Measurements from ENCODE around the gene SLC2A10. TPM values are rescaled to one million over a fixed set of nuclear protein-coding genes. Genes with fewer than 3 reads are reported as not detected.

Gene SLC2A10
- total RNA-seq, 1 donor from 2014 or later, result 19.4 TPM

DNA sequence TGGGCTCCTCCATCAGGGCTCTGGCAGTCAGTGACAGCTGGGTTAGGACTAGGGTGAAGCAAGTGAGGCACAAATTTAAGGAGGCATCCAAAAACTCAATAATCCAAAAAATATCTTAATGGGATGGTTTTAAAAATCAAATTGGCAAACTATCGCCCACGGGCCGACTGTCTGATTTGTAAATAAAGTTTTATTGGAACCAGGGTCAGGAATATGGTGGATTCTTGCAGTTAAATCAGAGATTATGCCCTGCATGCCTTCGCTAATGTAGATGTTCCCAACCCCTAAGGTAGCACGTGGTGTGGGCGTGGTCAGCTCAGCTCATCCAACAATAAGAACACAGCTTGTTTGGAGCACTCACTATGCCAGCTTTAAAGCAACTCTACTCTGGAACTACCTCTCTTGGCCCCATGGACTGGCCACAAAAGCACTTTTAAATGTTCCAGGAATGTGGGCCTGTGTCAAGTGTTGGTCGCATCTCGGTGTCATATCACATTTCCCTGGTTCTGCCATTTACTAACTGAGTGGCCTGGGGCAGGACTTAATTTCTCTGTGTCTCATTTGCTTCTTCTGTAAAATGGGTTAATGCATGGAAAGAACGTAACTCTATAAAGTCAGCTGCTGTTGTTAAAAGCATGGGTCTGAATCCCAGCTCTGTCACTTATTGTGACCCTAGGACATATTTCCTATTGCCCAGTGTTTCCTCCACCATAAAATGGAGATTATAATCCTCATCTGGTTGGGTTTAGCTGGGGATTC lies 27.2 kb upstream of the SLC2A10 start:
- Mint-ChIP-seq H3K36me3 (ENCODE audit: low read depth, unreplicated experiment) (peaks cover 10% of the 10 kb centered on the region), H3K27ac (ENCODE audit: unreplicated experiment) (no peak overlapping the region), H3K9me3 (ENCODE audit: unreplicated experiment) (no peaks in the 10 kb centered on the region), H3K4me1 (ENCODE audit: unreplicated experiment) (peaks cover 29% of the 10 kb centered on the region), H3K27me3 (ENCODE audit: unreplicated experiment) (no peaks in the 10 kb centered on the region), H3K4me3 (ENCODE audit: unreplicated experiment) (no peak overlapping the region)
- no peak for DNase-seq (ENCODE audit: low spot score)
- TF ChIP-seq, protein P1, sequence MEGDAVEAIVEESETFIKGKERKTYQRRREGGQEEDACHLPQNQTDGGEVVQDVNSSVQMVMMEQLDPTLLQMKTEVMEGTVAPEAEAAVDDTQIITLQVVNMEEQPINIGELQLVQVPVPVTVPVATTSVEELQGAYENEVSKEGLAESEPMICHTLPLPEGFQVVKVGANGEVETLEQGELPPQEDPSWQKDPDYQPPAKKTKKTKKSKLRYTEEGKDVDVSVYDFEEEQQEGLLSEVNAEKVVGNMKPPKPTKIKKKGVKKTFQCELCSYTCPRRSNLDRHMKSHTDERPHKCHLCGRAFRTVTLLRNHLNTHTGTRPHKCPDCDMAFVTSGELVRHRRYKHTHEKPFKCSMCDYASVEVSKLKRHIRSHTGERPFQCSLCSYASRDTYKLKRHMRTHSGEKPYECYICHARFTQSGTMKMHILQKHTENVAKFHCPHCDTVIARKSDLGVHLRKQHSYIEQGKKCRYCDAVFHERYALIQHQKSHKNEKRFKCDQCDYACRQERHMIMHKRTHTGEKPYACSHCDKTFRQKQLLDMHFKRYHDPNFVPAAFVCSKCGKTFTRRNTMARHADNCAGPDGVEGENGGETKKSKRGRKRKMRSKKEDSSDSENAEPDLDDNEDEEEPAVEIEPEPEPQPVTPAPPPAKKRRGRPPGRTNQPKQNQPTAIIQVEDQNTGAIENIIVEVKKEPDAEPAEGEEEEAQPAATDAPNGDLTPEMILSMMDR (IDR thresholded peaks at IDR 0.05; ENCODE audit: unreplicated experiment), result no peak

DNA sequence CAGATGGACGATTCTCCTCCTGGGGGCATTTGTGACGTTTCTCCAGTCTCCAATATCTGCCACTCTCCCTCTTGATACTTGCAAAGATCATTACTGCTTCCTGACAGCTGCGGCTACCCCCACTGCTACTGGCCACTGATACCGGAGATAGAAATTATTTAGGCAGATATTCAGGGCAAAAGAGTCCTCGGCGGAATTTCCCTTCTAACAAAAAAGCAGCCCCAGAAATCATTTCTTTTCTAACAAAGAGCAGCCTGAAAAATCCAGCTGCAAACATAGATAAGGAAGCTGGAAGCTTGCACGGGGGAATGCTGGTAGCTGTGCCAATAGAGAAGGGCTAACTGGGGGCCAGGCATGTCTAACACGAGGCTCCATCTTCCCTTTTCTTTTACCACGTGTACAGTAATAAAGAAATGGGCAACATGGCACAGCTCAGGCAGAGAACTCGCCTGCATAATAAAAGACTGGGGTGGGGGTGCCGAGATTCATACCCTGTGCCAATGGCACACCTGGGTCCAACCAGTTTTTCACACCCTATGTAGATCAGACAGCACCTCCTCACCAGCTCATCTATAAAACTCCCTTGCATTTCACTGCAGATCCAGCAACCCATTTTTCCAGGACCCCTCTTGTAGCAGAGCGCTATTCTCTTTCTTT lies 26.3 kb upstream of the SLC2A10 start:
- Mint-ChIP-seq H3K9me3 (ENCODE audit: unreplicated experiment) (no peaks in the 10 kb centered on the region), H3K4me1 (ENCODE audit: unreplicated experiment) (peaks cover 32% of the 10 kb centered on the region), H3K4me3 (ENCODE audit: unreplicated experiment) (peak overlapping the region; percentile 11), H3K36me3 (ENCODE audit: low read depth, unreplicated experiment) (peaks cover 10% of the 10 kb centered on the region), H3K27me3 (ENCODE audit: unreplicated experiment) (no peaks in the 10 kb centered on the region), H3K27ac (ENCODE audit: unreplicated experiment) (peak overlapping the region; percentile 50)
- TF ChIP-seq, protein P1 (IDR thresholded peaks at IDR 0.05; ENCODE audit: unreplicated experiment), result no peak
- no peak for DNase-seq (ENCODE audit: low spot score)

DNA sequence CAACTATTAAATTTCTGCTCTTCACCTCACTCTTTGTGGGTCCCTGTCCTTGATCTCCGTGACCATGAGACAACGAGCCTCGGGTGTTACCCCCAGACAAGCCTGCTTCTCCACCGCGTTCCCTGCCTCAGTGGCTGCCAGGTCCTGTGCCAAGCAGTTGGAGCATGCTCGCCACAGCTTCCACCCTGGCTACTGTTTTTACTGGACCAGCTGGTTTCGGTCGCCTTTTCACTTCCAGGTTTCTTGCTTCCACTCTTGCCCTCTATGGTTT lies 25.8 kb upstream of the SLC2A10 start:
- Mint-ChIP-seq H3K36me3 (ENCODE audit: low read depth, unreplicated experiment) (peaks cover 10% of the 10 kb centered on the region), H3K27me3 (ENCODE audit: unreplicated experiment) (no peaks in the 10 kb centered on the region), H3K4me1 (ENCODE audit: unreplicated experiment) (peaks cover 37% of the 10 kb centered on the region), H3K4me3 (ENCODE audit: unreplicated experiment) (peak overlapping the region; percentile 11), H3K9me3 (ENCODE audit: unreplicated experiment) (no peaks in the 10 kb centered on the region), H3K27ac (ENCODE audit: unreplicated experiment) (no peak overlapping the region)
- no peak for DNase-seq (ENCODE audit: low spot score)
- TF ChIP-seq, protein P1 (IDR thresholded peaks at IDR 0.05; ENCODE audit: unreplicated experiment), result no peak

DNA sequence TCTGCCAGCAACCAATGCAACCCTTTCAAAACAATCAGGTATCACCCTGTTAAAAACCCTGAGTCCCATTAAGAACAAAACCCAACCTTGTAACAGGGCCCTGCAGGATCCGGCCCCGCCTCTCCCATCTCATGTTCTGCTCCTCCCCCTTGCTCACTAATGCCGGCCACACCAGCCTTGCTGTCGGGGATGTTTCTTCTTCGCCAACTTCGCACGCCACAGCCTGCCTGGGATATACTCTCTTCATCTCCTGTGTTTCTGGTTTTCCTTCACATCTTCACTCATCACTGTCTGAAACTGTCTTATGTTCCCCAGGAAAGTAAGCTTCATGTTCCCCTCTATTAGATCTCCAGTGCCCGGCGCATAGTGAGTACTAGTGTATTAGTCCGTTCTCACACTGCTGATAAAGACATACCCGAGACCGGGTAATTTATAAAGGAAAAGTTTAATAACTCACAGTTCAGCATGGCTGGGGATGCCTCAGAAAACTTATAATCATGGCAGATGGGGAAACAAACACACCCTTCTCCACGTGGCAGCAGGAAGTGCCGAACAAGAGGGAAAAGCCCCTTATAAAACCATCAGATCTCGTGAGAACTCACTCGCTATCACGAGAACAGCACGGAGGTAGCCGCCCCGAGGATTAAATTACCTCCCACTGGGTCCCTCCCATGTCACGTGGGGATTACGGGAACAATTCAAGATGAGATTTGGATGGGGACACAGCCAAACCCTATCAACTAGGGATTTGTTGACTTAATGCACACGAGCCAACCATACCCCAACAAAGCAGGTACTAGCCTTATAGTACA lies 25.3 kb upstream of the SLC2A10 start:
- DNase-seq (ENCODE audit: low spot score), result peak; percentile 19
- TF ChIP-seq, protein P1 (IDR thresholded peaks at IDR 0.05; ENCODE audit: unreplicated experiment), result no peak
- Mint-ChIP-seq H3K4me1 (ENCODE audit: unreplicated experiment) (peaks cover 38% of the 10 kb centered on the region), H3K9me3 (ENCODE audit: unreplicated experiment) (no peaks in the 10 kb centered on the region), H3K4me3 (ENCODE audit: unreplicated experiment) (peak overlapping the region; percentile 11), H3K27me3 (ENCODE audit: unreplicated experiment) (no peaks in the 10 kb centered on the region), H3K27ac (ENCODE audit: unreplicated experiment) (no peak overlapping the region), H3K36me3 (ENCODE audit: low read depth, unreplicated experiment) (peaks cover 10% of the 10 kb centered on the region)

Data from endothelial cell (in vitro differentiated cells).